HEK293T (cell line): Measurements from ENCODE around the gene DNAH17.

Source experiments
- ARNT ChIP-seq: fragments of 450-650 bp; IDR thresholded peaks from 2 replicates; pipeline ENCODE4 v1.6.1; 2017; ENCODE audit warnings: mild to moderate bottlenecking
- BHLHE40 ChIP-seq: fragments of 450-650 bp; IDR thresholded peaks from 2 replicates; pipeline ENCODE4 v1.6.1; 2016; ENCODE audit warnings: mild to moderate bottlenecking, moderate library complexity, borderline replicate concordance
- CTBP1 ChIP-seq: fragments of 450-650 bp; IDR thresholded peaks from 2 replicates; pipeline ENCODE4 v1.6.1; 2016; ENCODE audit warnings: borderline replicate concordance
- FOXM1 ChIP-seq: fragments of 450-650 bp; IDR thresholded peaks from 2 replicates; pipeline ENCODE4 v1.6.1; 2017; ENCODE audit warnings: mild to moderate bottlenecking, borderline replicate concordance
- L3MBTL2 ChIP-seq: fragments of 450-650 bp; conservative IDR thresholded peaks from 2 replicates; pipeline ENCODE4 v1.6.1; 2016; ENCODE audit warnings: mild to moderate bottlenecking
- LEF1 ChIP-seq: fragments of 450-650 bp; IDR thresholded peaks from 2 replicates; pipeline ENCODE4 v1.6.1; 2017; ENCODE audit warnings: mild to moderate bottlenecking, borderline replicate concordance
- NFRKB ChIP-seq: fragments of 450-650 bp; IDR thresholded peaks from 2 replicates; pipeline ENCODE4 v1.6.1; 2016; ENCODE audit warnings: mild to moderate bottlenecking, moderate library complexity
- SP1 ChIP-seq: fragments of 450-650 bp; IDR thresholded peaks from 2 replicates; pipeline ENCODE4 v1.6.1; 2017
- SUZ12 ChIP-seq: fragments of 450-650 bp; IDR thresholded peaks from 2 replicates; pipeline ENCODE4 v1.6.1; 2016; ENCODE audit warnings: mild to moderate bottlenecking
- TARDBP ChIP-seq: fragments of 450-650 bp; IDR thresholded peaks from 2 replicates; pipeline ENCODE4 v1.6.1; 2016
- TF ChIP-seq, protein P1 (sequence below): fragments of 450-650 bp; IDR thresholded peaks from 2 replicates; pipeline ENCODE4 v1.6.1; 2016

DNA sequence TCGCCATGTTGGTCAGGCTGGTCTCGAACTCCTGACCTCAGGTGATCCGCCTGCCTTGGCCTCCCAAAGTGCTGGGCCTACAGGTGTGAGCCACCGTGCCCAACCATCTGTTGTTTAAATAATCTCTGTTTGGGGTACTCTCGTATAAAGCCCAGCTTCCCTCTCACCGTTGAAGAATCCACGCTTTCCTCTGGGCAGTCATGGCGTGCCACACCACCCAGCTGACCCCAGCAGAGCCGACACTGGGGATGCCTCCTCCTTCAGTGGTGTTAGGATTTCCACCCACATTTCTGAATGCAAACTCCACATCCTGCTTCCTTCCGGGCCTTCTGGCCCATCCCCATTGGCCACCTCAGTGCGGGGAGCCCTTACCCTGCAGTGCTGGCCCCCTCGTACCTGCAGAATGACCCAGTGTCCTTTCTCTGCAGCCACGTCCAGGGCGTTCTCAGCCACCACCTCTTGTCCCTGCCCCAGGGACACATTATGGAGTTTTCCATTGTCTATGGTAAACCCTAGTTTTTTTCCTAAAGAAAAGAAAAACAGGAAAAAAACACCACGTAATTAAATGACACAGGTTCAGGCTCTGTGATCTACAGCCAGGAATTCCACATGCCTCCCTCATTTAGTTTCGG lies 138.4 kb downstream of the DNAH17 start:
- TF ChIP-seq ARNT = no peak
- TF ChIP-seq CTBP1 = no peak
- no peak for TF ChIP-seq TARDBP
- TF ChIP-seq, protein P1, sequence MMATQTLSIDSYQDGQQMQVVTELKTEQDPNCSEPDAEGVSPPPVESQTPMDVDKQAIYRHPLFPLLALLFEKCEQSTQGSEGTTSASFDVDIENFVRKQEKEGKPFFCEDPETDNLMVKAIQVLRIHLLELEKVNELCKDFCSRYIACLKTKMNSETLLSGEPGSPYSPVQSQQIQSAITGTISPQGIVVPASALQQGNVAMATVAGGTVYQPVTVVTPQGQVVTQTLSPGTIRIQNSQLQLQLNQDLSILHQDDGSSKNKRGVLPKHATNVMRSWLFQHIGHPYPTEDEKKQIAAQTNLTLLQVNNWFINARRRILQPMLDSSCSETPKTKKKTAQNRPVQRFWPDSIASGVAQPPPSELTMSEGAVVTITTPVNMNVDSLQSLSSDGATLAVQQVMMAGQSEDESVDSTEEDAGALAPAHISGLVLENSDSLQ = no peak
- TF ChIP-seq BHLHE40 = no peak
- TF ChIP-seq NFRKB = no peak
- no peak for TF ChIP-seq LEF1
- TF ChIP-seq FOXM1 = no peak
- no peak for TF ChIP-seq SP1
- no peak for TF ChIP-seq L3MBTL2
- no peak for TF ChIP-seq SUZ12
